Neural crest cell (in vitro differentiated cells): ENCODE measurements around the gene CASQ2. TPM values are rescaled to one million over a fixed set of nuclear protein-coding genes. Genes with fewer than 3 reads are reported as not detected.

ENCODE experiments used
- DNase-seq: peaks from one replicate; pipeline ENCODE4 v3.0.0; 2021; ENCODE audit warnings: low read depth, mixed read lengths, low spot score
- H3K27ac Mint-ChIP-seq: one replicate; pipeline ENCODE4 v1.8.0; 2021; ENCODE audit warnings: mild to moderate bottlenecking, mixed read lengths; ENCODE audit not compliant: unreplicated experiment
- H3K27me3 Mint-ChIP-seq: 2 replicates; pipeline ENCODE4 v1.8.0; 2021; ENCODE audit warnings: low read depth, mild to moderate bottlenecking, mixed read lengths
- H3K36me3 Mint-ChIP-seq: 2 replicates; pipeline ENCODE4 v1.8.0; 2021; ENCODE audit warnings: low read depth, mild to moderate bottlenecking, mixed read lengths
- H3K4me1 Mint-ChIP-seq: 2 replicates; pipeline ENCODE4 v1.8.0; 2021; ENCODE audit warnings: mixed read lengths
- H3K4me3 Mint-ChIP-seq: one replicate; pipeline ENCODE4 v1.8.0; 2021; ENCODE audit warnings: mild to moderate bottlenecking, mixed read lengths
- H3K9me3 Mint-ChIP-seq: 2 replicates; pipeline ENCODE4 v1.8.0; 2021; ENCODE audit warnings: mixed read lengths
- total RNA-seq: library from RNA; stranded (reverse); gene quantifications from 2 replicates; pipeline ENCODE4 v1.2.1, GENCODE V29; 2021
- TF ChIP-seq, protein P1 (sequence below): fragments of 200-600 bp; sonication (generic); conservative IDR thresholded peaks from 2 replicates; pipeline ENCODE4 v1.5.0; 2021; ENCODE audit warnings: antibody characterized with exemption, mild to moderate bottlenecking

The CASQ2 gene
- total RNA-seq, 1 donor from 2014 or later = 0.12 TPM

- no peaks in the 10 kb centered on the region for H3K27me3 Mint-ChIP-seq
- no peak overlapping the region for H3K4me3 Mint-ChIP-seq
- H3K9me3 Mint-ChIP-seq = no peaks in the 10 kb centered on the region
- TF ChIP-seq, protein P1, sequence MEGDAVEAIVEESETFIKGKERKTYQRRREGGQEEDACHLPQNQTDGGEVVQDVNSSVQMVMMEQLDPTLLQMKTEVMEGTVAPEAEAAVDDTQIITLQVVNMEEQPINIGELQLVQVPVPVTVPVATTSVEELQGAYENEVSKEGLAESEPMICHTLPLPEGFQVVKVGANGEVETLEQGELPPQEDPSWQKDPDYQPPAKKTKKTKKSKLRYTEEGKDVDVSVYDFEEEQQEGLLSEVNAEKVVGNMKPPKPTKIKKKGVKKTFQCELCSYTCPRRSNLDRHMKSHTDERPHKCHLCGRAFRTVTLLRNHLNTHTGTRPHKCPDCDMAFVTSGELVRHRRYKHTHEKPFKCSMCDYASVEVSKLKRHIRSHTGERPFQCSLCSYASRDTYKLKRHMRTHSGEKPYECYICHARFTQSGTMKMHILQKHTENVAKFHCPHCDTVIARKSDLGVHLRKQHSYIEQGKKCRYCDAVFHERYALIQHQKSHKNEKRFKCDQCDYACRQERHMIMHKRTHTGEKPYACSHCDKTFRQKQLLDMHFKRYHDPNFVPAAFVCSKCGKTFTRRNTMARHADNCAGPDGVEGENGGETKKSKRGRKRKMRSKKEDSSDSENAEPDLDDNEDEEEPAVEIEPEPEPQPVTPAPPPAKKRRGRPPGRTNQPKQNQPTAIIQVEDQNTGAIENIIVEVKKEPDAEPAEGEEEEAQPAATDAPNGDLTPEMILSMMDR = no peak
- H3K36me3 Mint-ChIP-seq = peaks cover 11% of the 10 kb centered on the region
- peaks cover 27% of the 10 kb centered on the region for H3K4me1 Mint-ChIP-seq
- no peak overlapping the region for H3K27ac Mint-ChIP-seq
- DNase-seq = no peak
These were observed 111.9 kb downstream of the CASQ2 start for GRCh38 chr1:115656461-115657077.

- H3K4me1 Mint-ChIP-seq = peaks cover 29% of the 10 kb centered on the region
- no peak overlapping the region for H3K4me3 Mint-ChIP-seq
- no peak overlapping the region for H3K27ac Mint-ChIP-seq
- H3K9me3 Mint-ChIP-seq = no peaks in the 10 kb centered on the region
- H3K27me3 Mint-ChIP-seq = no peaks in the 10 kb centered on the region
- DNase-seq = no peak
- peaks cover 11% of the 10 kb centered on the region for H3K36me3 Mint-ChIP-seq
- TF ChIP-seq, protein P1 = no peak
These were observed 112.6 kb downstream of the CASQ2 start for GRCh38 chr1:115655916-115656315.

- Mint-ChIP-seq H3K9me3 (no peaks in the 10 kb centered on the region), H3K4me3 (no peak overlapping the region), H3K27ac (no peak overlapping the region), H3K4me1 (peaks cover 32% of the 10 kb centered on the region), H3K36me3 (peaks cover 11% of the 10 kb centered on the region), H3K27me3 (no peaks in the 10 kb centered on the region)
- TF ChIP-seq, protein P1 = no peak
- DNase-seq = no peak
These were observed 113.2 kb downstream of the CASQ2 start for GRCh38 chr1:115655306-115655663.

DNA sequence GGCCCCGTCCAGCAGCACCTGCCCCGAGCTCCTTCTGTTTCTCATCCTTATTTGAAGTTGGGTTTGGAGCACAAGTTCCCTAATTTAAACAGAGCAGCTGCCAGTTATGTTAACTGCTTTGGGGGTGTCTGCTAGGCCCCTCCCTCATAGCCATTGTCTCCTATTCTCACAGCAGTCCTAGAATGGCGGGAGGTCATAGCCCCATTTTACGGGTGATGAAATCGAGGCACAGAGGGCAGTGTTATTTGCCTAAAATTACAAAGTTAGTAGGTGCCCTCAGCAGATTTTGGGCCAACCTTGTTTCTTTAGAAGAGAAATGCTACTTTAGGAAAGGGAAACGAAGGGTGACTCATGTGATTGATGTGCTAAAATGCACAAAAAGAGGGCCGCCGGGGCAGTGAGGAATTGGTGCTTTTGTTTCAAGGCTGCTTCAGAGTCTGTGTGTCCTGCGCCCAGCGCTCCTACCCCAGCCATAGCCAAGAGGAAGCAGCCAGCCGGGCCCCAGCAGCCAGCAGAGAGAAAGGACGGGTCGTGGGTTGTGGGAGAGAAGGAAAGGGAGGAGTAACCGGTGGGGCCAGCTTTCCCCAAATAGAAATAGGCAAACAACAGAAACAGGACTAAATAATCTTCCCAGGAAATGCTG is 113.7 kb downstream of the CASQ2 start:
- Mint-ChIP-seq H3K4me1 (peaks cover 37% of the 10 kb centered on the region), H3K4me3 (no peak overlapping the region), H3K27ac (no peak overlapping the region), H3K36me3 (peaks cover 9% of the 10 kb centered on the region), H3K27me3 (no peaks in the 10 kb centered on the region), H3K9me3 (no peaks in the 10 kb centered on the region)
- no peak for DNase-seq
- TF ChIP-seq, protein P1 = no peak

- Mint-ChIP-seq H3K36me3 (peaks cover 8% of the 10 kb centered on the region), H3K4me3 (no peak overlapping the region), H3K4me1 (peaks cover 41% of the 10 kb centered on the region), H3K27ac (no peak overlapping the region), H3K9me3 (no peaks in the 10 kb centered on the region), H3K27me3 (no peaks in the 10 kb centered on the region)
- TF ChIP-seq, protein P1 = no peak
- no peak for DNase-seq
These were observed 114.4 kb downstream of the CASQ2 start for GRCh38 chr1:115654125-115654524.
